NCI-H2107 treated with DMSO at 0.1 percent for 48 hours (cell line): ENCODE results near the gene KRTAP4-2.
A peak's percentile ranks its signal among the peaks of the same experiment; 100 is the strongest.
"Not testable (repeated sequence)": the region's sequence is repeated elsewhere in the genome, so short reads cannot be mapped to it uniquely, and the experiment has no call there.

Experiments
- DNase-seq: peaks from one replicate; lab custom pipeline; 2025; ENCODE audit not compliant: unreplicated experiment; lab: John Stamatoyannopoulos, UW

KRTAP4-2 gene

DNA sequence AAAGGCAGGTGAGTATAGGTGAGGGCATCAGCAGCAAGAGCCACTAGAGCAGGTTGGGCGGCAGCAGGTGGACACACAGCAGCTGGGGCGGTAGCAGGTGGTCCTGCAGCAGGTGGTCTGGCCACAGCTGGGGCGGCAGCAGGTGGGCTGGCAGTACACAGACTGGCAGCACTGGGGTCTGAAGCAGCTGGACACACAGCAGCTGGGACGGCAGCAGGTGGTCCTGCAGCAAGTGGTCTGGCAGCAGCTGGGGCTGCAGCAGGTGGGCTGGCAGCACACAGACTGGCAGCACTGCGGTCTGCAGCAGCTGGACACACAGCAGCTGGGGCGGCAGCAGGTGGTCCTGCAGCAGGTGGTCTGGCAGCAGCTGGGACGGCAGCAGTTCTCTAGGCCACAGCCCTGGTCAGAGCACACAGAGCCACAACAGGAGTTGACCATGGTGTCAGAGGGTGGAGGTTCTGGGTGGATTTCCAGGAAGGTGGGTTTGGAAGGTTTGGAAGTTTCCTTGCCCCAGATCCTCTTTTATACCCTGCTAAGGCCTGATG, at the start of gene KRTAP4-2:
TSS of gene KRTAP4-2 (minus strand) at position 495 of the 545 bp plus-strand sequence. CDS start at position 438, 57 bp downstream.
- DNase-seq: no peak

DNA sequence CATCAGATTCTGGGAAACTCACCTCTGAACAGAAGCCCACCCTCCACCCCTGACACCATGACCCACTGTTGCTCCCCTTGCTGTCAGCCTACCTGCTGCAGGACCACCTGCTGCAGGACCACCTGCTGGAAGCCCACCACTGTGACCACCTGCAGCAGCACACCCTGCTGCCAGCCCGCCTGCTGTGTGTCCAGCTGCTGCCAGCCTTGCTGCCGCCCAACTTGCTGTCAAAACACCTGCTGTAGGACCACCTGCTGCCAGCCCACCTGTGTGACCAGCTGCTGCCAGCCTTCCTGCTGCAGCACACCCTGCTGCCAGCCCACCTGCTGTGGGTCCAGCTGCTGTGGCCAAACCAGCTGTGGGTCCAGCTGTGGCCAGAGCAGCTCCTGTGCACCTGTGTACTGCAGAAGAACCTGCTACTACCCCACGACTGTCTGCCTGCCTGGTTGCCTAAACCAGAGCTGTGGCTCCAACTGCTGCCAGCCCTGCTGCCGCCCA, 48.6 kb upstream of the KRTAP4-2 start, which contains the start of gene KRTAP9-2:
TSS of gene KRTAP9-2 (plus strand) at position 51 of the 498 bp plus-strand sequence. CDS start at position 58, 7 bp downstream.
- DNase-seq: not testable (repeated sequence)

DNA sequence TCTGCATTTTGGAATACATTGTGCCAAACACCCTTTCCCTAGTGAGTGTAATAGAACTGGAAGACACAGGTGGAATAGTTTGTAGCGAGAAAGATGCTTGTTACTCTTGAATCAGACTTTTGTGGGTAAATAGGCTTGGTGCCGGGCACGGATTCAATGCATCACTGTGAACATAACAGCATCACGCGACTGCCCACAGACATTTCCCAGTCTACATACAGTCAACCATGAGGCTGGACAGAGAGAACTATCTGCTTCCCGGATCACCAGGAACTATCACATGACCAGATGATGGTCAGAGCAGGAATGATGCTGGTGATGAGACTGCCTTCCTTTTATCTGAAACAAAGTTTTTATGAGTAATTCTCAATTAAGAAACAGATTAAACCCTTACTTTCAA, 48.0 kb upstream of the KRTAP4-2 start:
- no peak for DNase-seq

DNA sequence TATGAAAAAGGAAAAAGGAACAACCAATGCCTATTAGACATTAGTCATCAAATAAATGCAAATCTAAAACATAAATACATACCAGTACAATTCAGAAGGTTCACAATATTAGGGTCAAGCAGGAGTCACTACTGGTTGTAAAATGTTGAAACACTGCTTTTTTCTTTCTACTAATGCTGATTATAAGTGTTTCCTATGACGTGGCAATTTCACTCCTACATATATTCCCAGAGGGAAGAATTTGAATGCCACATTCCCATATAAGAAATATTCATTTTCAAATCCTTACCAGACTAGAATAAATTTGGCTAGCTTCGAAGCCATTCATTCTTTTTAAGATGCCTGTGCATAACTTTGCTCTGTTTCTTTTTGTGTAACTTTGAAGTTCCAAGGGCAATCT, 45.8 kb upstream of the KRTAP4-2 start:
- no peak for DNase-seq

DNA sequence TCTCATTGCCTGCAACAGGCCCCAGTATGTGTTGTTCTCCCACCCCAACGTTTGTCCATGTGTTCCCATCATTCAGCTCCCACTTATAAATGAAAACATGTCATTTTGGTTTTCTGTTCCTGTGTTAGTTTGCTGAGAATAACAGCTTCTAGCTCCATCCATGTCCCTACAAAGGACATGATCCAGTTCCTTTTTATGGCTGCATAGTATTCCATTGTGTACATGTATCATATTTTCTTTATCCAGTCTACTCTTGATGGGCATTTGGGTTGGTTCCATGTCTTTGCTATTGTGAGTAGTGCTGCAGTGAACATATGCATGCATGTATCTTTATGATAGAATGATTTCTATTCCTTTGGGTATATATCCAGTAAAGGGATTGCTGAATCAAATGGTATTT, 37.7 kb upstream of the KRTAP4-2 start:
- no peak for DNase-seq

DNA sequence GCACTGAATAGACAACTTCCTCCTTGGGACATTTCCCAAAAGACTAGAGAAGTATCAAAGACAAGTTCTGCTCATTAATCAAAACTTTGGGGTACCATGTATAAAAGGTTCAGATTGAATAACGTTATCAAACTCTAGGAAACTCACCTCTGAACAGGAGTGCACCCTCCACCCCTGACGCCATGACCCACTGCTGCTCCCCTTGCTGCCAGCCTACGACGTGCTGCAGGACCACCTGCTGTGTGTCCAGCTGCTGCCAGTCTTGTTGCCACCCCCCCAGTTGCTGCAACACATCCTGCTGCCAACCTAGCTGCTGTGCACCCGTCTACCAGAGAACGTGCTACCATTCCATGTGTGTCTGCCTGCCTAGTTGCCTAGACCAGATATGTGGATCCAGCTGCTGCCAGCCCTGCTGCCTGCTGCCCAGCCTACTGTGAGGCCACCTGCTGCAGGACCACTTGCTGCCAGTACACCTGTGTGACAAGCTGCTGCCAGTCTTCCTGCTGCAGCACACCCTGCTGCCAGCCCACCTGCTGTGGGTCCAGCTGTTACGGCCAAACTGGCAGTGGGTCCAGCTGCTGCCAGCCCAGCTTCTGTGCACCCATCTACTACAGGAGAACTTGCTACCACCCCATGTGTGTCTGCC, 34.6 kb upstream of the KRTAP4-2 start:
- peak; percentile 28 for DNase-seq

DNA sequence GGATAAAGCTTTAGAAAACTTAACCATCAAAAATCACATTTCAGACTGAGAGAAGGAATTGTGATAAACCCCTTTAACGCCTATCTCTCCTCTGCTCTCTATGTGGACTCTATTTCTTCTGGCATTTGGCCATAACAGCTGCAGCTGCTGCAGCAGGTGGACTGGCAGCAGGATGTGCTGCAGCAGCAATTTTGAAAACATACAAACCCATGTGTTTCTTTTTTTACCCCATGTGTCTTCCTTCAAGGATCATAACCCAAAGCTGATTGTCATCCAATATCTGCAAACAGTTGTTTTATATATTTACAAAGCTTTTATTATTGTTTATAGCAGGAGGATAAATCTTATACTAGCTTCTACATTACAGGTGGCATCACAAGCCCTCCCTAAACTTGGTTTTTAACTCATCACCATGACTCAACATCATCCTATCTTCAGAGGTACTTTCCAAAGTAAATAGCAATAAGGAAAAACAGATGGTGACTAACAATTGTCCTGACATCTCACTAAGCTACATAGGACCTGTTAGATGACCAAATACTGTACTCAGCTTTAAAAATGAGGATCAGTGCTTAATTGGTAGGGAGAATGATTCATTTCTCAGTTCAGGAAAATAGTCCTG, 33.9 kb upstream of the KRTAP4-2 start:
- DNase-seq: peak; percentile 11

DNA sequence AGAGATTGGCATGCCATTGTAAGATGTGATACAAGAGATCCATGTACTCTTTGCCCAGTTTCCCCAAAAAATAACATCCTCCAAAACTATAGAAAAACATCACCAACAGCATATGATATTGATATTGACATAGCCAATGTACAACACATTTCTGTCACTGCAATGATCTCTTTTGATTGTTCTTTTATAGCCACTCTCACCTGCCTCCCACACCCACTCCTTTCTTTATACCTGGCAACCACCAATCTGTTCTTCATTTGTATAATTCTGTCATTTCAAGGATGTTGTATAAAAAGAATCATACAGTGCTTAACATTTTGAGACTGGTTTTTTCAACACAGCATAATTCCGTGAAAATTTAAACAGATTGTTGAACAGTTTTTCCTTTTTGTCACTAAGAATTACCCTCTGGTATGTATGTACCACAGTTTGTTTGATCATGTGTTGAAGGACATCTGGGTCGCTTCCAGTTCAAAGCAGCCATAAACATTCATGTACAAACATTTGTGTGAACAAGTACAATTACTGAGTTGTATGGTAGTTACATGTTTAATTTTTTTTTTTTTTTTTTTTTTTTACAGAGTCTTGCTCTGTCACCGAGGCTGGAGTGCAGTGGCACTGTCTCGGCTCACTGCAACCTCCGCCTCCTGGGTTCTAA, 21.5 kb upstream of the KRTAP4-2 start:
- DNase-seq: no peak

DNA sequence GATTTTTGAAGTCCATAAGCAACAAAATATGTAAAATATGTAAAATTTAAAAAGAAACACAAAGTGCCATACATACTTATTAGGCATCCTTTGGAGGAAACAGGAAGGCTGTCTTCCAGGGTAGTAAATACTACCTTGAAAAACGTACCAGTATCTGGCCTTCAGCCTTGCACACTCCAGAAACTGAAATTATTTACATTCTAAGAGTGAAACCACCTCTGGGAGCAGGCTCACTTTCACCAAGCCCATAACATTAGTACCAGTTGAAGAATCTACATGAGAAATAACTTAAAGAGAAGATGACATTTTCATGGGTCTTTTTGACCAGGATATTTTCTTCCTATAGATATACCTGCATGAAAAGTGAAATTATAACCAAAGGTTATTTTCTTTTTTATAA, 18.0 kb upstream of the KRTAP4-2 start:
- DNase-seq: no peak

DNA sequence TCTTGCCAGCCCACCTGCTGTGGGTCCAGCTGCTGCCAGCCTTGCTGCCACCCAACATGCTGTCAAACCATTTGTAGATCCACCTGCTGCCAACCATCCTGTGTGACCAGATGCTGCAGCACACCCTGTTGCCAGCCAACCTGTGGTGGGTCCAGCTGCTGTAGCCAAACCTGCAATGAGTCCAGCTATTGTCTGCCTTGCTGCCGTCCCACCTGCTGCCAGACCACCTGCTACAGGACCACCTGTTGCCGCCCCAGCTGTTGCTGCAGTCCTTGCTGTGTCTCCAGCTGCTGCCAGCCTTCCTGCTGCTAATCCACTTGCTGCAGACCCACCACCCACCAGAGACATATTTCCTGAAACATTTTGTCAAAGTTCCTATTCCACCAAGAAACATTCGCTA, 12.3 kb upstream of the KRTAP4-2 start:
- DNase-seq: no peak

DNA sequence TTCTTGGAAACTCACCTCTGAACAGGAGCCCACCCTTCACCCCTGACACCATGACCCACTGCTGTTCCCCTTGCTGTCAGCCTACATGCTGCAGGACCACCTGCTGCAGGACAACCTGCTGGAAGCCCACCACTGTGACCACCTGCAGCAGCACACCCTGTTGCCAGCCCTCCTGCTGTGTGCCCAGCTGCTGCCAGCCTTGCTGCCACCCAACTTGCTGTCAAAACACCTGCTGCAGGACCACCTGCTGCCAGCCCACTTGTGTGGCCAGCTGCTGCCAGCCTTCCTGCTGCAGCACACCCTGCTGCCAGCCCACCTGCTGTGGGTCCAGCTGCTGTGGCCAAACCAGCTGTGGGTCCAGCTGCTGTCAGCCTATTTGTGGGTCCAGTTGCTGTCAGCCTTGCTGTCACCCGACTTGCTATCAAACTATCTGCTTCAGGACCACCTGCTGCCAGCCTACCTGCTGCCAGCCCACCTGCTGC, 11.9 kb upstream of the KRTAP4-2 start, which contains the start of gene KRTAP9-1:
TSS of gene KRTAP9-1 (plus strand) at position 51 of the 482 bp plus-strand sequence. CDS start at position 51, 0 bp downstream.
- not testable (repeated sequence) for DNase-seq

DNA sequence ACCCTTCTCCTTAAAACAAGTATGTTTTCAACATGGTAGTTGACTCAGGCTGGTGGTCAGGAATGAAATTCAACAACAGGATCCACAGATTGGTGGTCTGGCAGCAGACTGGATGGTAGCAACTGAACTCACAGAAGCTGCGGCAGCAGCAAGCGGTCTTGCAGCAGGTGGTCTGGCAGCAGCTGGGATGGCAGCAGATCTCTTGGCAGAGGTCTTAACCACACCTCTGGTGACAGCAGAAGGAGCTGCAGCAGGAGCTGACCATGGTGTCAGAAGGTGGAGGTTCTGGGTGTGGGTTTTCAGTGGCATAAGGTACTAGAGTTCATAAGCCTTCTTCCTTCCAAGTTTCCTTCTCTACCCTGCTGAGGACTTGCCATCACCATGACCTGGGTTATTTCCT, 8.9 kb upstream of the KRTAP4-2 start:
- no peak for DNase-seq

DNA sequence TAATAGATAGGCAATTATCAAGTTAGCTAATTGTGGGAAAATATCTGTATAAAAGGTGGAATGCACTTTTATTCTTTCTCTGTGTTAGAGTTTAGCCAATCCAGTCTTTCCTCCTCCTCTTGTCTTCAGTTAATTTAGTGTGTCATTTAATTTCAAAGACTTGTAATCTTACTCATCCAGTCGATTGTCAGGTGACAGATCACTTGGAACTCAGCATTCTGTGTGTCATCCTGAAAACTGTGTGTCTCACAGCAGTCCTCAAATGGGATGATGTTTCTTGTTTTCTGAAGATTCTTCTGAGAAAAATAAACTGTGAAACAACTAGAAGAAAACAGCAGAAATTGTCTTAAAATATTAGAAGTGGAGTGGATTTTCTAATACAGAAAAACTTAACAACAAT, 7.0 kb upstream of the KRTAP4-2 start:
- no peak for DNase-seq

DNA sequence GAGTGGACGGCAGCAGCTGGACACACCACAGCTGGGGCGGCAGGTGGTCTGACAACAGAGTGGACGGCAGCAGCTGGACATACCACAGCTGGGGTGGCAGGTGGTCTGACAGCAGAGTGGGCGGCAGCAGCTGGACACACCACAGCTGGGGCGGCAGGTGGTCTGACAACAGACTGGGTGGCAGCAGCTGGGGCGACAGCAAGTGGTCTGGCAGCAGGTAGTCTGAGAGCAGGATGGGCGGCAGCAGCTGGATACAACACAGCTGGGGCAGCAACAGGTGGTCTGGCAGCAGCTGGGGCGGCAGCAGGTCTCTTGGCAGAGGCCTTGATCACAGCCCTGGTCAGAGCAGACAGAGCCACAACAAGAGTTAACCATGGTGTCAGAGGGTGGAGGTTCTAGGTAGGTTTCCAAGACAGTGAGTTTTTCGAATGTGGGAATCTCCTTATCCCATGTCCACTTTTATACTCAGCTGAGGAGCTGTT, 6.5 kb upstream of the KRTAP4-2 start, which contains the start of gene KRTAP4-1:
TSS of gene KRTAP4-1 (minus strand) at position 432 of the 482 bp plus-strand sequence. CDS start at position 375, 57 bp downstream.
- DNase-seq: no peak

DNA sequence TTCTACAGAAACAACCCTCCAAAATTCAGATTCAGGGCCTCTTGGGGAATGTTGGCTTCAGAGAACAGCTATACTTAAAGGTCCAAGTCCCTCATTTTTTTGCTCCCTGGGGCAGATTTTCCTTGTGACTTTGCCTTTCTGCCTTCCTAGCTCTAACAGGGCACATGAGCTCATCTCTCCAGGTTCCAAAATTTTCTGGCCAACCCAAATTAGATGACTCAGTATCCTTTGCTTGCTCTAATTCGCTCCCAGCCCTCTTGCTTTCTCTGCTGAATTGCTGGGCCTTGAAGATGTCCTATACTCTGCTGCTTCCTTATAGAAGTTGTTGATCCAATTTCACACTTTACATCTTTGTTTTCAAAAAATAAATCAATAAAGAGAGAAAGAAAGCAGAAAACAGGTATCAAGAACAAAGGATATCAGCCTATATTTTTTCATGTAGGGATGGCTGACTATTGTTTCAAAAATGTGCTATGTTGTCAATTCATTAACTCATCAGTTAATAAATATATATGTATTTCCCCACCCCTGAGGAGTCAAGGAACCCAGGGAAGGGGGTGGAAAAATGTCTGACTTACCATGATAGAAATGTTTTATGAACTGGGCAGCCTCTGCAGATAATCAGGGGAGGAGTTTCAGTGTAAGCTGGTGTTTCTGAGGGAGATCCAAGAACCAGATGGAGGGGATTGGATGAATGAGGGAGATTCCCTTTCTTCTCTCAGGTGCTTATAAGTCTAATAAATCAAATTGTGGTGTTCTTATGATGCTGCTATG, 1.0 kb upstream of the KRTAP4-2 start:
- no peak for DNase-seq

DNA sequence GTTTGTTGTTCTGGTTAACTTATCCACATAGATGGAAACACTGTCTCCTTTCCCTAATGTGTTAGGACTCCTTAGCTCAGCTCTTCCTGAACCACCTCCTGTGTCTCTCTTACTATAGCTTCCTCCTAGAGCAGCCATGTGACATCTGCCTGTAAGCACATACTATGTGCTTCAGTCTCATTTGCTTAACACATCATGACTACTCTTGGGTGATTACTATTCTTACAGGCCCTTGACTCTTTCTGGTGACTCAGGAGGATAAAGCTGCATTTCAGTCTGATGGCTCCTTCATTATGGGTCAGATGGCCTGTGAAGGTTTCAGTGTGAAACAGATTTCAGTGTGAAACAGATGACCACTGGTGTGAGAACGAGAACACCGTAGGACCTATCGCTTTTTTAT, 320 bp upstream of the KRTAP4-2 start:
- no peak for DNase-seq

DNA sequence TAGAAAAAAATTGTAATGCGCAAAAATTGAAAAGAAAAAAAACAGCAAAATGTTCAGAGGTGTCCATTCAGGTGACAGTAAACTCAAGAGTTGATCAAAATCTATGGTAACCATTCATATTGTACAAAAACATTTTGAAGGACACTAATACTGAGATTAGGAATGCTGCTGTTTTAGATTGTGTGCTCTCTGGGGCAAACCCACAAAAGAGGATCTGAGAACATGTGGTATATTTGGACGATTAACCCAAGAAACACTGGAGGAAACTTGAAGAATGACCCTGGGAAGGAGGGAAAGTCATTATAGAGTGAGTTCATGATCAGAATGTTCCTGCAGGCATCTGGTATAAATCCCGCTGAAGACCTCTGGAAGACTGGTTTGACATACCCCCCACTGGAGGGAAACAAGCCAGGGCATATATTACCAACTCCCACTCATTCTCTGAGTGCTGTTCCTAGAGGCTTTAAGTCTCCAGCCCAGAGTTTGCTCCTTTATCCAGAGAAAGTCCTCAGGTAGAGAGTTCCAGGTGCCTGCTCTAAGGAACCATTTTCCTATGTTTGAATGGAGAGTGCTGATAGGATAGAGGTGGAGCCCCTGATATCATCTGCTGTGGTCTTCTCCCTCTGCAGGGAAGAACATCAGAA, 1.2 kb downstream of the KRTAP4-2 start:
- no peak for DNase-seq

DNA sequence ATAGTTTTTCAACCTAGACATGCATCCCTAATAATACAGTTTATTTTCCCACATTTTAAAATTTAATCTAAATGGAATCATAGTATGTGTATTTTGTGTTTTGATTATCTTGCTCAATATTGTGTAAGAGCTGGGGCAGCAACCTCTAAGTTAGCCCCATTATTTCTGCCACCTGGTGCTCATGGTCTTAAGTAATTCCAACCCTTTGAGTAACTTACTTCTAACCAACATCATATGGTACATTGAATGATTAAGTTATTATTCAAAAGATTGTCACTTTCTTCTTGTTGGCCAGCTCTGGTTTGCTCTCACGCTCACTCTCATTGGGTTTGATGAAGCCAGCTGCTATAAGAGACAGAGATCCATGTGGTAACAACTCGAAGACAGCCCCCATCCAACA, 6.1 kb downstream of the KRTAP4-2 start:
- no peak for DNase-seq

DNA sequence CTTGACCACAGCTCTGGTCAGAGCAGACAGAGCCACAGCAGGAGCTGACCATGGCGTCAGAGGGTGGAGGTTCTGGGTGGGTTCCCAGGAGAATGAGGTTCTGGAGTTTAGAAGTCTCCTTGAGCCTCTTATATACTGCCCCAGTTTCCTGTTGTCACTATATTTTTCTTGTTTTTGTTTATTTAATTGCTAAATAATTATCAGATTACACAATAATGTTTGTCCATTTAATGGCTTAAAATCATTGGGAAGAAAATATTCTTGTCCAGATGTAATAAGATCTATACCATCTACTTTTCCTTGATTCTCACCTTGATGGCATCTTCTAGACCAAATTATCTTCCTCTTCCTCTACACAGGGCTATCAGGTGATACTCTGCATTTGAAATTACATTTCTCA, 9.9 kb downstream of the KRTAP4-2 start, which contains the start of gene KRTAP4-3:
TSS of gene KRTAP4-3 (minus strand) at position 101 of the 400 bp plus-strand sequence. CDS start at position 52, 49 bp downstream.
- no peak for DNase-seq

DNA sequence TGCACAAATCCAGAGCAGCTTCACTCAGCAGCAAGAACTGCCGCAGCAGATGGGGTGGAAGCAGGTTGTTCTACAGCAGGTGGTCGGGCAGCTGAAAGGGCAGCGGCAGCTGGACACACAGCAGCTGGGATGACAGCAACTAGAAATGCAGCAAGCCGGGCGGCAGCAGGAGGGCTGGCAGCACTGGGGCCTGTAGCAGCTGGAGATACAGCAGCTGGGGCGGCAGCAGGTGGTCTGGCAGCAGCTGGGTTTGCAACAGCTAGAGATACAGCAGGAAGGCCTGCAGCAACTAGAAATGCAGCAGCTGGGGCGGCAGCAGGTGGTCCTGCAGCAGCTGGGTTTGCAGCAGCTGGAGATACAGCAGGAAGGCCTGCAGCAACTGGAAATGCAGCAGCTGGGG, 10.5 kb downstream of the KRTAP4-2 start:
- DNase-seq: no peak
